Measurements from ENCODE around the gene KIF5A. TPM values are rescaled to one million over a fixed set of nuclear protein-coding genes. Genes with fewer than 3 reads are reported as not detected.

KIF5A gene
- total and polyA plus RNA-seq, 2 donors (not counting 3 experiments of a cell fraction or from before 2014, with no cell fraction given), result 0.07 to 0.35 TPM

DNA sequence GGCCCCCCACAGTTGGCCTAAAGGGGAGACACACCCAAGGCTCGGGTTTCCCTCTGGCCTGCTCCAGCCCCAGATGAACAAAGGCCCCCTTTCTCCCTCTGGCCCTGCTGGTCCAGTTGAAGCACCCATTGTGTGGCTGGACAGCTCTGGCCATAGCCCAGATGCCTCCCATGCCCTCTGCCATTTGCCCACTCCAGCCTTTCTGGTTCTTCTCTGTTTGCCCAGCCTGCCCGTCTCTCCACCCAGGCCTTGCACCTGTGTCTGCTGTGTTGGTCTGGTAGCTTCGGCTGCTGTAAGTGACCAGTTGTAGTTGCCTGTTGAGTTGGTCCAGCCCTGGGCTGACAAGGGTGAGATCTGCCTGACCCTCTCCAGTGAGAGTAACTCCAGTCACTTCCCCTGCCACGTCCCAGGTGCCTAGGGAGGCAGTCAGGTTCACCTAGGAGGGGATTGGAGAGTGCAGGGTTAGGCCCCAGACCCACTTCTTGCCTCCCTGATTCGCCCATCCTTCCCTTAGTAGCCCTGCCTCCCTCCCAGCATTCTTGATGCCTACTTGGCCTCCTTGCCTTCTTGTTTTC is 80.1 kb downstream of the KIF5A start:
- intact Hi-C loops (cut with micrococcal nuclease), result no loop called here
- Histone ChIP-seq H3K9ac (replicated peaks; ENCODE audit: extremely low read depth, insufficient read depth, low read length) (no peak overlapping the region), H3K36me3 (ENCODE audit: control insufficient read depth in 2 of 2, extremely low read depth in 1 of 2, insufficient read depth in 2 of 2, low read length in 2 of 2) (no peaks in the 10 kb centered on the region), H3K9me1 (replicated peaks; ENCODE audit: control insufficient read depth, extremely low read depth, insufficient read depth, low read length) (no peaks in the 10 kb centered on the region), H2AFZ (ENCODE audit: low read depth, low read length) (no peak overlapping the region), H3K27ac (ENCODE audit: insufficient read depth, low read depth, low read length) (no peak overlapping the region), H3K79me2 (ENCODE audit: control insufficient read depth, insufficient read depth, low read length) (no peaks in the 10 kb centered on the region), H3K27me3 (ENCODE audit: control insufficient read depth in 2 of 2, insufficient read depth in 2 of 2, low read length in 2 of 2) (peaks cover 43 to 58% of the 10 kb centered on the region in 2 experiments), H3K4me3 (replicated peaks in 1 of 3; ENCODE audit: insufficient read depth in 1 of 3, low read depth in 1 of 3, low read length in 3 of 3) (no peak overlapping the region), H3K9me3 (replicated peaks; ENCODE audit: control insufficient read depth, insufficient read depth, low read length) (no peaks in the 10 kb centered on the region), H3K4me2 (ENCODE audit: insufficient read depth, low read length) (no peak overlapping the region), H3K4me1 (ENCODE audit: control insufficient read depth, extremely low read depth, insufficient read depth, low read length) (no peaks in the 10 kb centered on the region), H4K20me1 (replicated peaks; ENCODE audit: control insufficient read depth, extremely low read depth, insufficient read depth, low read length) (no peaks in the 10 kb centered on the region)
- no peak for TF ChIP-seq JUN (IDR thresholded peaks at IDR 0.05; ENCODE audit: borderline replicate concordance, insufficient read depth, insufficient read length, low read depth)
- no peak for TF ChIP-seq POLR2AphosphoS5 (IDR thresholded peaks at IDR 0.05; ENCODE audit: insufficient read depth, low read depth, low read length)
- TF ChIP-seq, protein P1, sequence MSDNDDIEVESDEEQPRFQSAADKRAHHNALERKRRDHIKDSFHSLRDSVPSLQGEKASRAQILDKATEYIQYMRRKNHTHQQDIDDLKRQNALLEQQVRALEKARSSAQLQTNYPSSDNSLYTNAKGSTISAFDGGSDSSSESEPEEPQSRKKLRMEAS (IDR thresholded peaks at IDR 0.05; ENCODE audit: insufficient read depth, insufficient read length), result no peak
- no peak for TF ChIP-seq FOS (IDR thresholded peaks at IDR 0.05; ENCODE audit: borderline replicate concordance, insufficient read depth, low read length)
- TF ChIP-seq EZH2 (IDR thresholded peaks at IDR 0.05; ENCODE audit: borderline replicate concordance, low read depth, low read length, severe bottlenecking), result no peak
- TF ChIP-seq CTCF (IDR thresholded peaks at IDR 0.05; ENCODE audit: extremely low read depth in 1 of 2, insufficient read depth in 1 of 2, low read depth in 1 of 2, low read length in 2 of 2), result no peak
- TF ChIP-seq GATA2 (IDR thresholded peaks at IDR 0.05; ENCODE audit: insufficient read depth, insufficient read length, low read depth, low read length), result no peak
- TF ChIP-seq POLR2A (IDR thresholded peaks at IDR 0.05; ENCODE audit: low read depth, low read length), result no peak
- TF ChIP-seq MYC (IDR thresholded peaks at IDR 0.05; ENCODE audit: low read depth, low read length), result no peak
- no TSS peak for BruUV-seq (replicated peaks)
- FAIRE-seq (no peak), DNase-seq (ENCODE audit: low read depth, low spot score) (no peak)
- ChIA-PET CTCF (interaction anchor here (1.2 to 6.8 kb wide), 2 partner anchors 16 to 47 kb away, joined by 3 to 126 read pairs; no protein-coding TSS in a partner anchor), POLR2A (no interaction called here)
- dilution Hi-C loops (cut with MboI; ENCODE audit: extremely low pct_ligation_motif_present, low sequenced_read_pairs), result no loop called here

All from endothelial cell of umbilical vein (primary cell).